T-cell (primary cell): ENCODE measurements around the gene GNAI3. TPM values are rescaled to one million over a fixed set of nuclear protein-coding genes. Genes with fewer than 3 reads are reported as not detected.

ENCODE experiments used
- ATAC-seq, 4 experiments: fragments of 200-7000 bp in 3 of 4; fragments of 150-1000 bp in 1 of 4; cut with Tn5 transposase; replicated peaks in 1 of 4; 1 replicate in 3 of 4; 2 replicates in 1 of 4; pipeline ENCODE4 v1.10.0; 2021; ENCODE audit warnings: moderate library complexity in 3 of 4, mild to moderate bottlenecking in 2 of 4, moderate number of reproducible peaks in 1 of 4
- CTCF ChIA-PET, 2 donors: fragments of 300-600 bp; sonication (Branson Sonifier 250); formaldehyde crosslinking; loops; one replicate each; lab custom pipeline; 2022; ENCODE audit warnings: antibody characterized with exemption in 2 of 2; lab: Charles Lee
- POLR2A ChIA-PET, 2 donors: fragments of 300-600 bp; sonication (Branson Sonifier 250); formaldehyde crosslinking; loops; one replicate each; lab custom pipeline; 2022; ENCODE audit warnings: antibody characterized with exemption in 2 of 2; lab: Charles Lee
- DNase-seq, 35 experiments: peaks; one replicate each; pipeline versions ENCODE4 v3.0.0 to v3.0.0-alpha.2; 2013 to 2023
- H3K27ac ChIP-seq: one replicate; pipeline ENCODE4 v1.5.1; 2013; ENCODE audit warnings: low read length
- H3K27me3 ChIP-seq, 2 experiments: replicated peaks in 1 of 2; 1 replicate in 1 of 2; 2 replicates in 1 of 2; pipeline versions ENCODE4 v1.6.1 to v1.7.0; 2013; ENCODE audit warnings: low read length in 1 of 2, mixed read lengths in 1 of 2; ENCODE audit not compliant: control insufficient read depth in 2 of 2, insufficient read depth in 2 of 2; ENCODE audit errors: extremely low read depth in 1 of 2
- H3K36me3 ChIP-seq, 2 donors: 1 replicate in 1 of 2; 2 replicates in 1 of 2; pipeline versions ENCODE4 v1.6.1 to v1.7.0; 2013; ENCODE audit warnings: low read length in 1 of 2; ENCODE audit not compliant: control insufficient read depth in 2 of 2, insufficient read depth in 1 of 2; ENCODE audit errors: extremely low read depth in 1 of 2
- H3K4me1 ChIP-seq, 2 experiments: 1 replicate in 1 of 2; 2 replicates in 1 of 2; pipeline versions ENCODE4 v1.6.1 to v1.7.0; 2013; ENCODE audit warnings: low read length in 2 of 2, mixed read lengths in 1 of 2; ENCODE audit not compliant: insufficient read depth in 2 of 2, control insufficient read depth in 1 of 2; ENCODE audit errors: extremely low read depth in 1 of 2
- H3K4me3 ChIP-seq, 2 donors: 1 replicate in 1 of 2; 2 replicates in 1 of 2; pipeline versions ENCODE4 v1.5.1 to v1.7.0; 2013; ENCODE audit warnings: mild to moderate bottlenecking in 2 of 2, low read length in 1 of 2, moderate library complexity in 1 of 2; ENCODE audit not compliant: control insufficient read depth in 1 of 2; ENCODE audit errors: extremely low read depth in 1 of 2
- H3K9me3 ChIP-seq: 2 replicates; pipeline ENCODE4 v1.7.0; 2013
- H3K27ac Mint-ChIP-seq, 2 donors: one replicate each; pipeline ENCODE4 v1.8.0; 2020 to 2021; ENCODE audit warnings: mild to moderate bottlenecking in 2 of 2, mixed read lengths in 2 of 2
- H3K27me3 Mint-ChIP-seq, 2 donors: one replicate each; pipeline ENCODE4 v1.8.0; 2021 to 2022; ENCODE audit warnings: mixed read lengths in 2 of 2
- H3K36me3 Mint-ChIP-seq: one replicate; pipeline ENCODE4 v1.8.0; 2021; ENCODE audit warnings: mixed read lengths
- H3K4me1 Mint-ChIP-seq, 3 donors: one replicate each; pipeline ENCODE4 v1.8.0; 2020 to 2022; ENCODE audit warnings: mixed read lengths in 3 of 3, mild to moderate bottlenecking in 1 of 3
- H3K4me3 Mint-ChIP-seq, 3 donors: one replicate each; pipeline ENCODE4 v1.8.0; 2020 to 2022; ENCODE audit warnings: mild to moderate bottlenecking in 3 of 3, mixed read lengths in 3 of 3, moderate library complexity in 3 of 3
- H3K9me3 Mint-ChIP-seq, 3 donors: one replicate each; pipeline ENCODE4 v1.8.0; 2020 to 2022; ENCODE audit warnings: mixed read lengths in 3 of 3
- WGBS: methylation state at CpG from one replicate; pipeline ENCODE4 v1.1.5; 2013; ENCODE audit warnings: missing lambda C conversion rate; ENCODE audit not compliant: insufficient coverage; 5-methylcytosine and 5-hydroxymethylcytosine counted together
- total RNA-seq, 35 experiments: library from RNA in 6 of 35; stranded (reverse) in 6 of 35; fragments of 120-200 nt in 1 of 35; gene quantifications; one replicate each; pipeline versions ENCODE4 v1.2.1 to v1.2.4 and lab custom pipeline; 2013 to 2026

The GNAI3 gene
- total RNA-seq, 5 donors from 2014 or later (not counting 1 experiment from before 2014, with no cell fraction given) = 5.4 to 7.2 (median 6.5) TPM

GRCh38 chr1:109644670-109645069, 96.3 kb downstream of the GNAI3 start:
- no peak overlapping the region for H3K27ac Mint-ChIP-seq
- Histone ChIP-seq H3K36me3 (no peaks in the 10 kb centered on the region), H3K4me1 (peaks cover 0 to 20% of the 10 kb centered on the region in 2 experiments), H3K27ac (no peak overlapping the region), H3K9me3 (no peaks in the 10 kb centered on the region), H3K4me3 (no peak overlapping the region), H3K27me3 (peaks cover 0 to 9% of the 10 kb centered on the region in 2 experiments)
- ChIA-PET CTCF (interaction anchor here in 1 of 2 donors (0.6 to 0.7 kb wide), 5 partner anchors 44 to 385 kb away, joined by 3 to 7 read pairs (median 4); no protein-coding TSS in a partner anchor), POLR2A (no interaction called here)
- no peaks in the 10 kb centered on the region for H3K27me3 Mint-ChIP-seq
- H3K4me1 Mint-ChIP-seq = peaks cover 6 to 15% (median 12%) of the 10 kb centered on the region in 3 donors
- H3K4me3 Mint-ChIP-seq = no peak overlapping the region
- ATAC-seq = no peak
- no peak for DNase-seq
- no peaks in the 10 kb centered on the region for H3K36me3 Mint-ChIP-seq
- no CpG with 5 or more reads among the region's 10 CpGs for WGBS
- H3K9me3 Mint-ChIP-seq = no peaks in the 10 kb centered on the region

GRCh38 chr1:109649491-109649914, 101.1 kb downstream of the GNAI3 start:
- Histone ChIP-seq H3K4me1 (no peaks in the 10 kb centered on the region), H3K27ac (no peak overlapping the region), H3K36me3 (no peaks in the 10 kb centered on the region), H3K4me3 (no peak overlapping the region), H3K27me3 (peaks cover 0 to 1% of the 10 kb centered on the region in 2 experiments), H3K9me3 (no peaks in the 10 kb centered on the region)
- DNase-seq = no peak
- ATAC-seq = no peak
- ChIA-PET POLR2A (interaction anchor here in 1 of 2 donors (0.7 kb wide), 1 partner anchor 78 kb away, joined by 5 read pairs; no protein-coding TSS in a partner anchor), CTCF (interaction anchor here (0.6 to 4.4 kb wide), 7 partner anchors 9 to 336 kb away, joined by 3 to 19 read pairs (median 6); partner anchors contain the start of genes AHCYL1 (in 1 of the 2) and GNAI3 (in 1 of the 2))
- H3K4me3 Mint-ChIP-seq = no peak overlapping the region
- WGBS = no CpG with 5 or more reads among the region's 4 CpGs
- peaks cover 0 to 3% (median 0%) of the 10 kb centered on the region in 3 donors for H3K4me1 Mint-ChIP-seq
- H3K9me3 Mint-ChIP-seq = no peaks in the 10 kb centered on the region
- no peak overlapping the region for H3K27ac Mint-ChIP-seq
- H3K27me3 Mint-ChIP-seq = peaks cover 0 to 7% of the 10 kb centered on the region in 2 donors
- no peaks in the 10 kb centered on the region for H3K36me3 Mint-ChIP-seq

GRCh38 chr1:109650609-109651008, 102.2 kb downstream of the GNAI3 start:
- Mint-ChIP-seq H3K4me3 (no peak overlapping the region), H3K9me3 (no peaks in the 10 kb centered on the region)

GRCh38 chr1:109652402-109652801, 104.0 kb downstream of the GNAI3 start:
- H3K4me1 Mint-ChIP-seq = peaks cover 17 to 22% (median 22%) of the 10 kb centered on the region in 3 donors
- no peak overlapping the region for H3K27ac ChIP-seq
- no peak overlapping the region for H3K27ac Mint-ChIP-seq
- H3K4me3 ChIP-seq = no peak overlapping the region
- peaks cover 4 to 7% of the 10 kb centered on the region in 2 donors for H3K27me3 Mint-ChIP-seq
- ATAC-seq = no peak
- H3K4me1 ChIP-seq = peaks cover 0 to 22% of the 10 kb centered on the region in 2 experiments
- no peak overlapping the region for H3K4me3 Mint-ChIP-seq
- ChIA-PET POLR2A (no interaction called here), CTCF (interaction anchor here (0.7 to 4.4 kb wide), 7 partner anchors 9 to 125 kb away, joined by 3 to 19 read pairs (median 4); no protein-coding TSS in a partner anchor)
- peaks cover 0 to 4% of the 10 kb centered on the region in 2 experiments for H3K27me3 ChIP-seq
- no peaks in the 10 kb centered on the region for H3K36me3 ChIP-seq
- no CpG with 5 or more reads among the region's 2 CpGs for WGBS
- no peaks in the 10 kb centered on the region for H3K36me3 Mint-ChIP-seq
- DNase-seq = no peak
- no peaks in the 10 kb centered on the region for H3K9me3 Mint-ChIP-seq
- no peaks in the 10 kb centered on the region for H3K9me3 ChIP-seq

More at GRCh38 chr1:109650609-109651008, 102.2 kb downstream of the GNAI3 start:
- ChIA-PET CTCF (interaction anchor here (0.5 to 4.4 kb wide), 8 partner anchors 8 to 1480 kb away, joined by 3 to 19 read pairs (median 4); partner anchors contain the start of gene GNAI3 (in 1 of the 2)), POLR2A (no interaction called here)
- Histone ChIP-seq H3K9me3 (no peaks in the 10 kb centered on the region), H3K4me3 (no peak overlapping the region), H3K36me3 (no peaks in the 10 kb centered on the region), H3K27me3 (peaks cover 0 to 4% of the 10 kb centered on the region in 2 experiments), H3K27ac (no peak overlapping the region), H3K4me1 (peaks cover 0 to 7% of the 10 kb centered on the region in 2 experiments)
- WGBS = no CpG with 5 or more reads among the region's 3 CpGs
- Mint-ChIP-seq H3K27me3 (peaks cover 4 to 7% of the 10 kb centered on the region in 2 donors), H3K4me1 (peaks cover 9 to 12% (median 10%) of the 10 kb centered on the region in 3 donors), H3K36me3 (no peaks in the 10 kb centered on the region), H3K27ac (no peak overlapping the region)
- no peak for DNase-seq
- ATAC-seq = no peak

GRCh38 chr1:109653306-109653705, 104.9 kb downstream of the GNAI3 start:
- Mint-ChIP-seq H3K4me1 (peaks cover 17 to 28% (median 26%) of the 10 kb centered on the region in 3 donors), H3K36me3 (no peaks in the 10 kb centered on the region), H3K27ac (no peak overlapping the region), H3K27me3 (peaks cover 4 to 7% of the 10 kb centered on the region in 2 donors), H3K9me3 (no peaks in the 10 kb centered on the region), H3K4me3 (peak overlapping the region in 2 of 3 donors; percentile 13 to 18)
- Histone ChIP-seq H3K27ac (no peak overlapping the region), H3K27me3 (peaks cover 0 to 4% of the 10 kb centered on the region in 2 experiments), H3K4me1 (peaks cover 0 to 22% of the 10 kb centered on the region in 2 experiments), H3K9me3 (no peaks in the 10 kb centered on the region), H3K4me3 (no peak overlapping the region), H3K36me3 (no peaks in the 10 kb centered on the region)
- ChIA-PET CTCF (interaction anchor here (1.2 to 4.4 kb wide), 3 partner anchors 12 to 108 kb away, joined by 3 to 19 read pairs (median 19); no protein-coding TSS in a partner anchor), POLR2A (no interaction called here)
- WGBS = 60% methylated on average over 1 of the region's 2 CpGs
- DNase-seq (no peak), ATAC-seq (no peak)

- Mint-ChIP-seq H3K27me3 (peaks cover 4 to 7% of the 10 kb centered on the region in 2 donors), H3K4me1 (peaks cover 17 to 28% (median 25%) of the 10 kb centered on the region in 3 donors), H3K4me3 (peak overlapping the region; percentile 13 to 87 (median 28)), H3K9me3 (no peaks in the 10 kb centered on the region), H3K27ac (peak overlapping the region in 1 of 2 donors; percentile 28), H3K36me3 (no peaks in the 10 kb centered on the region)
- ChIA-PET CTCF (interaction anchor here (0.6 to 1.5 kb wide), 3 partner anchors 87 to 122 kb away, joined by 3 to 4 read pairs (median 3); no protein-coding TSS in a partner anchor), POLR2A (no interaction called here)
- Histone ChIP-seq H3K27me3 (peaks cover 0 to 4% of the 10 kb centered on the region in 2 experiments), H3K9me3 (no peaks in the 10 kb centered on the region), H3K27ac (no peak overlapping the region), H3K4me1 (peaks cover 0 to 22% of the 10 kb centered on the region in 2 experiments), H3K4me3 (no peak overlapping the region), H3K36me3 (peaks cover 2% of the 10 kb centered on the region in 2 donors)
- ATAC-seq = no peak
- 86% methylated on average over 11 of the region's 12 CpGs for WGBS
- DNase-seq = no peak
These were observed 106.1 kb downstream of the GNAI3 start for GRCh38 chr1:109654519-109654918.
